CD4-positive, alpha-beta T cell (primary cell): ENCODE measurements around the gene SBNO2. TPM values are rescaled to one million over a fixed set of nuclear protein-coding genes. Genes with fewer than 3 reads are reported as not detected.

Experiments used
- ATAC-seq: fragments of 200-7000 bp; cut with Tn5 transposase; one replicate; pipeline ENCODE4 v1.10.0; 2022; ENCODE audit warnings: mild to moderate bottlenecking; ENCODE audit not compliant: poor library complexity
- CTCF ChIA-PET: fragments of 350-600 bp; sonication (Branson Sonifier 250); formaldehyde crosslinking; loops from one replicate; lab custom pipeline; 2021; ENCODE audit warnings: antibody characterized with exemption, inconsistent platforms; lab: Charles Lee
- POLR2A ChIA-PET: fragments of 350-600 bp; sonication (Branson Sonifier 250); formaldehyde crosslinking; loops from one replicate; lab custom pipeline; 2021; ENCODE audit warnings: antibody characterized with exemption, inconsistent platforms; lab: Charles Lee
- DNase-seq, 14 experiments: peaks; one replicate each; pipeline ENCODE4 v3.0.0-alpha.2; 2013 to 2020; ENCODE audit warnings: mixed read lengths in 2 of 14
- H3K27ac ChIP-seq, 2 donors: one replicate each; pipeline versions ENCODE4 v1.5.1 to v1.7.0; 2013; ENCODE audit warnings: low read length in 2 of 2, low read depth in 1 of 2, mild to moderate bottlenecking in 1 of 2
- H3K27me3 ChIP-seq, 2 experiments: 1 replicate in 1 of 2; 2 replicates in 1 of 2; pipeline versions ENCODE4 v1.6.1 to v1.7.0; 2013; ENCODE audit warnings: low read length in 2 of 2, control low read depth in 1 of 2, mild to moderate bottlenecking in 1 of 2, moderate library complexity in 1 of 2; ENCODE audit not compliant: insufficient read depth in 2 of 2, control insufficient read depth in 1 of 2
- H3K36me3 ChIP-seq: one replicate; pipeline ENCODE4 v1.6.1; 2013; ENCODE audit warnings: low read length, control low read depth; ENCODE audit not compliant: insufficient read depth
- H3K4me1 ChIP-seq: one replicate; pipeline ENCODE4 v1.6.1; 2013; ENCODE audit warnings: low read length, control low read depth; ENCODE audit not compliant: insufficient read depth
- H3K4me3 ChIP-seq: one replicate; pipeline ENCODE4 v1.5.1; 2013; ENCODE audit warnings: mild to moderate bottlenecking, low read length, moderate library complexity
- H3K9me3 ChIP-seq, 2 experiments: 1 replicate in 1 of 2; 2 replicates in 1 of 2; pipeline versions ENCODE4 v1.6.1 to v1.7.0; 2013; ENCODE audit warnings: low read length in 2 of 2, mild to moderate bottlenecking in 2 of 2, control low read depth in 1 of 2, moderate library complexity in 1 of 2; ENCODE audit not compliant: control insufficient read depth in 1 of 2, insufficient read depth in 1 of 2
- H3K27ac Mint-ChIP-seq: one replicate; pipeline ENCODE4 v1.8.0; 2020; ENCODE audit warnings: mixed read lengths
- H3K27me3 Mint-ChIP-seq: one replicate; pipeline ENCODE4 v1.8.0; 2021; ENCODE audit warnings: mixed read lengths
- H3K36me3 Mint-ChIP-seq: one replicate; pipeline ENCODE4 v1.8.0; 2021; ENCODE audit warnings: low read depth, mixed read lengths
- H3K4me1 Mint-ChIP-seq: one replicate; pipeline ENCODE4 v1.8.0; 2021; ENCODE audit warnings: low read depth, mixed read lengths
- H3K4me3 Mint-ChIP-seq: one replicate; pipeline ENCODE4 v1.8.0; 2020; ENCODE audit warnings: mild to moderate bottlenecking, mixed read lengths
- H3K9me3 Mint-ChIP-seq: one replicate; pipeline ENCODE4 v1.8.0; 2020; ENCODE audit warnings: mixed read lengths
- CTCF ChIP-seq: fragments of 200-600 bp; IDR thresholded peaks from one replicate; pipeline ENCODE4 v1.8.0; 2022; ENCODE audit warnings: antibody characterized with exemption, mild to moderate bottlenecking
- intact Hi-C, 2 experiments: fragments of 100-400 bp; cut with DNase I in 1 of 2; cut with micrococcal nuclease in 1 of 2; formaldehyde crosslinking; loops; one replicate each; pipeline versions ENCODE4 v1.15.1 to v1.9.0; 2023 to 2025; cut with DNase I, micrococcal nuclease
- total RNA-seq, 174 experiments: library from RNA in 2 of 174; stranded (reverse) in 2 of 174; gene quantifications; one replicate each; pipeline ENCODE4 v1.2.3 and lab custom pipeline; 2021 to 2026

SBNO2 gene
- total RNA-seq, 2 experiments from 2014 or later, result 126 to 137 TPM

DNA sequence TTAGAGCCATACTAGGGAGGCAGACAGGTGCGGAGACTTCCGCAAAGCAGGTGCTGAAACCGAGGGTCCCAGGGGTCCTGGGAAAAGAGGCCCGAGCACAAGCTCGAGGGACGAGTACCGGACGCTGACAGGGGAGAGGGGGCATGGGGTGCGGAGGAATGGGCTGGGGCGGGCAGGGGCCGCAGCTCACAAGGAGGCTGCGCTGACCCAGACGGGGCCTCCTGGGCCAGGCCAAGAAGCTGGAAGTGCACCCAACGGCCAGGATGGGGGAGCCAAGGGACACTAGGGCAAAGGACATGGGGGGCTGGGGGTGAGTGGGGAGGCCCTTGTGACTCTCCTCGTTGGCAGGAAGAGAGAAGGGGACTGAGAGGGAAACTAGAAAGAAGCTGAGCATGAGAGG is 80.7 kb downstream of the SBNO2 start:
- ChIA-PET POLR2A (interaction anchor here (0.5 to 2.7 kb wide), 5 partner anchors 11 to 50 kb away, joined by 3 to 18 read pairs (median 4); partner anchors contain the start of genes ARHGAP45 and GPX4), CTCF (interaction anchor here (1.5 to 1.7 kb wide), 2 partner anchors 8 to 20 kb away, joined by 4 to 5 read pairs; no protein-coding TSS in a partner anchor)
- H3K9me3 ChIP-seq, result no peaks in the 10 kb centered on the region
- Mint-ChIP-seq H3K36me3 (peaks cover 48% of the 10 kb centered on the region), H3K27me3 (no peaks in the 10 kb centered on the region), H3K27ac (peak overlapping the region; percentile 44), H3K4me1 (peaks cover 35% of the 10 kb centered on the region), H3K4me3 (peak overlapping the region; percentile 94), H3K9me3 (no peaks in the 10 kb centered on the region)
- TF ChIP-seq CTCF, result no peak
- intact Hi-C loops, result no loop called here
- no peak overlapping the region for H3K4me3 ChIP-seq
- no peak for ATAC-seq
- DNase-seq, result no peak
- peaks cover 61% of the 10 kb centered on the region for H3K4me1 ChIP-seq
- H3K27me3 ChIP-seq, result no peaks in the 10 kb centered on the region
- H3K27ac ChIP-seq, result no peak overlapping the region
- peaks cover 41% of the 10 kb centered on the region for H3K36me3 ChIP-seq

DNA sequence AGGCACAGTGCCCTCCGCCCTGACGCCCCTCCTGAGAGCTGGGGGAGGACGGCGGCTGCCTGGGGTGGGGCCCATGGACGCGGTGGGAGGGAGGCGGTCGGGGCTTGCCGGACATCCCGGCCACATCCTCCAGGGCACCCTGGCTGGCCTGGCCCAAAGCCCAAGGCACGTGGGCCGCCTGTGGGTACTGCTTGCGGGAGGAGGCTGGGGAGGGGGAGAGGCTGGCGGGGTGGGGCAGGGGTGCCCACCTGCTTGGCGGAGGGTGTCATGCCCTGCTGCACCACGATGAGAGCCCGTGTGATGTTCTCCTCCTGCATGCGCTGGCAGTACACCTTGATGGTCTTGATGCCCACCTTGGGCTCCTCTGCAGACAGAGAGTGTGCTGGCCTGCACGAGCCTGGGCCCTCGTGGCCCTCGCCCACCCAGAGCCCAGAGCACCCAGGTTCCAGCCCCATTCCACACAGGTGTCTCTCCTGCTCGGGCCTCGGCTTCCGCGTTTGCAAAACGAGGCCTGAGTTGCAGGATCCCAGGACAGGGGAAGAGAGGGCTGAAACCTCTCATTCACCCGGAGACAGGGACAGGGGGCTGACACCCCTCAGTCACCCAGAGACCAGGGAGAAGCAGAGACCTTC is 82.4 kb downstream of the SBNO2 start:
- CTCF ChIA-PET, result interaction anchor here (1.1 kb wide), 1 partner anchor 12 kb away, joined by 3 read pairs; no protein-coding TSS in a partner anchor
- Histone ChIP-seq H3K9me3 (no peaks in the 10 kb centered on the region), H3K4me3 (no peak overlapping the region), H3K4me1 (peaks cover 72% of the 10 kb centered on the region), H3K27me3 (no peaks in the 10 kb centered on the region), H3K27ac (no peak overlapping the region), H3K36me3 (peaks cover 58% of the 10 kb centered on the region)
- no peaks in the 10 kb centered on the region for H3K27me3 Mint-ChIP-seq
- H3K4me1 Mint-ChIP-seq, result peaks cover 39% of the 10 kb centered on the region
- no peak for DNase-seq
- H3K4me3 Mint-ChIP-seq, result no peak overlapping the region
- intact Hi-C loops, result no loop called here
- no peak overlapping the region for H3K27ac Mint-ChIP-seq
- POLR2A ChIA-PET, result interaction anchor here (0.6 to 19.1 kb wide), 5 partner anchors 9 to 178 kb away, joined by 3 to 1253 read pairs (median 90); partner anchors contain the start of genes ABCA7, ARHGAP45, CIRBP and CNN2
- peaks cover 58% of the 10 kb centered on the region for H3K36me3 Mint-ChIP-seq
- no peaks in the 10 kb centered on the region for H3K9me3 Mint-ChIP-seq
- TF ChIP-seq CTCF, result no peak
- ATAC-seq, result no peak

GRCh38 chr19:1090731-1091543 is 83.1 kb downstream of the SBNO2 start:
- Mint-ChIP-seq H3K27me3 (no peaks in the 10 kb centered on the region), H3K9me3 (no peaks in the 10 kb centered on the region), H3K4me3 (peak overlapping the region; percentile 38), H3K4me1 (peaks cover 32% of the 10 kb centered on the region), H3K36me3 (peaks cover 58% of the 10 kb centered on the region), H3K27ac (peak overlapping the region; percentile 71)
- ChIA-PET POLR2A (interaction anchor here (0.6 to 19.1 kb wide), 7 partner anchors 9 to 178 kb away, joined by 3 to 1253 read pairs (median 9); partner anchors contain the start of genes ABCA7, ARHGAP45, CIRBP and CNN2), CTCF (interaction anchor here (0.5 to 1.1 kb wide), 2 partner anchors 11 to 104 kb away, joined by 3 to 5 read pairs; no protein-coding TSS in a partner anchor)
- no peak for DNase-seq
- no peaks in the 10 kb centered on the region for H3K27me3 ChIP-seq
- peaks cover 75% of the 10 kb centered on the region for H3K4me1 ChIP-seq
- H3K9me3 ChIP-seq, result no peaks in the 10 kb centered on the region
- TF ChIP-seq CTCF, result no peak
- no peak for ATAC-seq
- intact Hi-C loops, result no loop called here
- H3K4me3 ChIP-seq, result no peak overlapping the region
- no peak overlapping the region for H3K27ac ChIP-seq
- peaks cover 65% of the 10 kb centered on the region for H3K36me3 ChIP-seq
